Cardiac fibroblast (primary cell): ENCODE data around the gene AGPAT2.

ENCODE experiments used
- DNase-seq, 2 donors: peaks; one replicate each; pipeline versions ENCODE4 v3.0.0 to v3.0.0-alpha.2; 2010; ENCODE audit warnings: low read depth in 2 of 2
- H3K4me3 ChIP-seq, 2 donors: replicated peaks in 1 of 2; 1 replicate in 1 of 2; 2 replicates in 1 of 2; pipeline ENCODE4 v1.5.1; 2011; ENCODE audit warnings: low read depth in 2 of 2, low read length in 2 of 2, mild to moderate bottlenecking in 2 of 2, moderate library complexity in 1 of 2
- CTCF ChIP-seq: IDR thresholded peaks from one replicate; pipeline ENCODE4 v1.5.1; 2011; ENCODE audit warnings: low read depth, mild to moderate bottlenecking, low read length, inconsistent platforms

AGPAT2 gene

GRCh38 chr9:136686794-136687711 is at the start of gene AGPAT2:
AGPAT2 (minus strand) TSS chr9:136687457; CDS start chr9:136687357, 100 bp downstream.
- DNase-seq, result peak; percentile 41 to 53
- no peak for TF ChIP-seq CTCF
- peak within 1 kb of the TSS; percentile 72 to 89 for H3K4me3 ChIP-seq

GRCh38 chr9:136735812-136736480 is 48.7 kb upstream of the AGPAT2 start:
- no peak overlapping the region for H3K4me3 ChIP-seq
- TF ChIP-seq CTCF, result no peak
- DNase-seq, result no peak

GRCh38 chr9:136734837-136735496 is 47.7 kb upstream of the AGPAT2 start:
- no peak for DNase-seq
- no peak for TF ChIP-seq CTCF
- H3K4me3 ChIP-seq, result no peak overlapping the region

GRCh38 chr9:136733611-136734010 is 46.4 kb upstream of the AGPAT2 start:
- H3K4me3 ChIP-seq, result no peak overlapping the region
- TF ChIP-seq CTCF, result no peak
- DNase-seq, result no peak

- no peak overlapping the region for H3K4me3 ChIP-seq
- no peak for DNase-seq
- TF ChIP-seq CTCF, result no peak
These were observed 45.4 kb upstream of the AGPAT2 start for GRCh38 chr9:136732444-136733178.

GRCh38 chr9:136729926-136730325 is 42.7 kb upstream of the AGPAT2 start:
- no peak overlapping the region for H3K4me3 ChIP-seq
- no peak for DNase-seq

More at GRCh38 chr9:136729926-136730325, 42.7 kb upstream of the AGPAT2 start:
- TF ChIP-seq CTCF, result no peak
